ENCODE data around the gene ZC3H7B.
"Not testable (repeated sequence)": the region's sequence is repeated elsewhere in the genome, so short reads cannot be mapped to it uniquely, and the experiment has no call there.

GRCh38 chr22:41402851-41403250 lies 101.5 kb downstream of the ZC3H7B start:
- TF ChIP-seq CTCF (conservative IDR thresholded peaks at IDR 0.05); EZH2 (IDR thresholded peaks at IDR 0.05; ENCODE audit: low read depth): not testable (repeated sequence)

Measured in PC-9 (cell line).